GM12891 (cell line): ENCODE results near the gene PSMD13.

Experiments used
- PAX5 ChIP-seq: IDR thresholded peaks from 2 replicates; pipeline ENCODE4 v1.6.1; 2011; ENCODE audit warnings: low read length, moderate library complexity, mild to moderate bottlenecking; ENCODE audit not compliant: insufficient read depth, severe bottlenecking
- POLR2A ChIP-seq: IDR thresholded peaks from 2 replicates; pipeline ENCODE4 v1.6.1; 2011; ENCODE audit warnings: low read depth, low read length, control low read depth
- SPI1 ChIP-seq: IDR thresholded peaks from 2 replicates; pipeline ENCODE4 v1.6.1; 2011; ENCODE audit warnings: low read depth, low read length, control low read depth

DNA sequence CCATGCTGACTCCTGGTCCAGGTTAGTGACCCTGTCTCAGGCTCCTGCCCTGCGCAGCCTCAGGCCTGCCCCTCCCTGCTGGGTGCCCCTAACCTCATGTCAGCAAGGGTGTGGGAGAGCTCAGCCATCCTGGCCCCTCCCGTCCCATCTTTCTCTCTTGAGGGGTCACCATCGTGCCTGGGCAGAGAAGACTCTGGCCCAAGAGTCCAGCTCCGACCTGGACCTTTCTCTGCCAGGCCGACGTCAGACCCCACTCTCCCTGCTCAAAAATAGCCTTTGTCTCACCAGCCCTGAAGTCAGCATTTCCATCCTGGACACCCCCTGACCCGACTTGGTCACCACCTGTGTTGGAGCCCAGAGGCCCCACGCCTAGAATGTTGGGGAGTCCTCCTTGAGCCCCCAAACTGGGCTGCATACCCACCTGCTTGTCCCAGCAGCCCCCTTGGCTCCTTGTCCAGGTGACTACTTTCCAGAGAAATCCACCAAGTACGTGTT, 39.0 kb upstream of the PSMD13 start:
- no peak for TF ChIP-seq SPI1
- TF ChIP-seq POLR2A = no peak
- no peak for TF ChIP-seq PAX5
